GM12872 (cell line): ENCODE data around the gene DNAH10.

Experiments used
- TF ChIP-seq, protein P1 (sequence below): IDR thresholded peaks from 3 replicates; pipeline ENCODE4 v1.5.1; 2011; ENCODE audit warnings: low read depth, mild to moderate bottlenecking, low read length, moderate library complexity; ENCODE audit not compliant: insufficient read depth

The DNAH10 gene

DNA sequence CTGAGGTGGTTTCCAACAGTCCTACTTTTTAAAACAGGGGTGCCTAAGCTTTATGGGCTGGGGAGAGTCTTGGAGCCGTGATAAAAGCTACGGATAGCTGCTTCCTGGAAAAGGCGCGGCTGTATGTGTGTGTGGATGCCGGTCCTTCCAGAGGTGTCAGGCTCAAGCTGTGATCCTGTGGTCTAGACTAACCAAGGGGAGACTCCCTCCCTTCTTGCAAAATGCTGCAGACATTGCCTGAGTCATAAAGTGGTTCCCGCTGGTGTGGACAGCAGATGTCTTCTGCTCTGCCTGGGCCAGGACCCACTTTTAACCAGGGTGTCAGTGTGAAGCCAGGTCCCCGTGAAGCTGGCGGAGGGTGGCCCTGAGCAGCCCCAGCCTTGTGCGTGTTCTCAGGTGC lies 172.7 kb downstream of the DNAH10 start:
- TF ChIP-seq, protein P1, sequence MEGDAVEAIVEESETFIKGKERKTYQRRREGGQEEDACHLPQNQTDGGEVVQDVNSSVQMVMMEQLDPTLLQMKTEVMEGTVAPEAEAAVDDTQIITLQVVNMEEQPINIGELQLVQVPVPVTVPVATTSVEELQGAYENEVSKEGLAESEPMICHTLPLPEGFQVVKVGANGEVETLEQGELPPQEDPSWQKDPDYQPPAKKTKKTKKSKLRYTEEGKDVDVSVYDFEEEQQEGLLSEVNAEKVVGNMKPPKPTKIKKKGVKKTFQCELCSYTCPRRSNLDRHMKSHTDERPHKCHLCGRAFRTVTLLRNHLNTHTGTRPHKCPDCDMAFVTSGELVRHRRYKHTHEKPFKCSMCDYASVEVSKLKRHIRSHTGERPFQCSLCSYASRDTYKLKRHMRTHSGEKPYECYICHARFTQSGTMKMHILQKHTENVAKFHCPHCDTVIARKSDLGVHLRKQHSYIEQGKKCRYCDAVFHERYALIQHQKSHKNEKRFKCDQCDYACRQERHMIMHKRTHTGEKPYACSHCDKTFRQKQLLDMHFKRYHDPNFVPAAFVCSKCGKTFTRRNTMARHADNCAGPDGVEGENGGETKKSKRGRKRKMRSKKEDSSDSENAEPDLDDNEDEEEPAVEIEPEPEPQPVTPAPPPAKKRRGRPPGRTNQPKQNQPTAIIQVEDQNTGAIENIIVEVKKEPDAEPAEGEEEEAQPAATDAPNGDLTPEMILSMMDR = no peak

DNA sequence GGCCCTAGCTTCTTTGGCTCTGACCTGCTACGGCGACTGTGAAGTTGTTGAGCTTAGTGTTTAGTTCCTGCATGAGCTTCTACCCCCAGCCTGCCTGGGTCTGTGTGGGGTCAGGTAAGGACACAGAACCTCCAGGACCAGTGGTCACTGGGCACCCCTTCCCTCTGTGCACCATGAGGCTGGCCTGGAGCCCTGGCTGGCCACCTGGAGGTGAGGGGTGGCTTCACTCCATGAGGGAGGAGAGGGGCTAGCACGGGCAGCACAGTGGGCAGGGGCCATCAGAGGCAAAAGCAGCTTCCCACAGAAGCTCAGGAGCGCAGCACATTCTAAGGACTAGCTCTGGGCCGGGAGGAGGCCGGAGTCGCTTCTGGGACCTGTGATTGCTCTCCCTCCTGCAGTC lies 173.9 kb downstream of the DNAH10 start:
- TF ChIP-seq, protein P1 = no peak

DNA sequence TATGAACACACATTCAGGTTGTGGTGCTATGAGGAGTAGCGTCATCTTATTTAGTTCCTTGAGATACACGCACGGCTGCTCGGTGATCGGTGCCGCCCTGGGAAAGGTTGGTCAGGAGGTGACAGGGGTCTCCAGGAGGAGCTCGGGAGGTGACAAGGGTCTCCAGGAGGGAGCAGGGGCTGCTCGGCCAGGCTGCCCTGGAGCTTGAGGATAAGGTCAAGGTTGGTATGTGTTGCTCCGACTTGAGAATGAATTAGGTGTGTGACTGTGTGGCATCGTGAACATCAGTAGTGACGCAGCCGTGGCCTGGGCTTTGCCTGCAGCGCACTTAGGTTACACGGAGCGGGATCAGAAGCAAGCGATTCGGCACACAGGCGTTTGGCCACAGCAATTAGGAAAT lies 174.4 kb downstream of the DNAH10 start:
- TF ChIP-seq, protein P1 = no peak

DNA sequence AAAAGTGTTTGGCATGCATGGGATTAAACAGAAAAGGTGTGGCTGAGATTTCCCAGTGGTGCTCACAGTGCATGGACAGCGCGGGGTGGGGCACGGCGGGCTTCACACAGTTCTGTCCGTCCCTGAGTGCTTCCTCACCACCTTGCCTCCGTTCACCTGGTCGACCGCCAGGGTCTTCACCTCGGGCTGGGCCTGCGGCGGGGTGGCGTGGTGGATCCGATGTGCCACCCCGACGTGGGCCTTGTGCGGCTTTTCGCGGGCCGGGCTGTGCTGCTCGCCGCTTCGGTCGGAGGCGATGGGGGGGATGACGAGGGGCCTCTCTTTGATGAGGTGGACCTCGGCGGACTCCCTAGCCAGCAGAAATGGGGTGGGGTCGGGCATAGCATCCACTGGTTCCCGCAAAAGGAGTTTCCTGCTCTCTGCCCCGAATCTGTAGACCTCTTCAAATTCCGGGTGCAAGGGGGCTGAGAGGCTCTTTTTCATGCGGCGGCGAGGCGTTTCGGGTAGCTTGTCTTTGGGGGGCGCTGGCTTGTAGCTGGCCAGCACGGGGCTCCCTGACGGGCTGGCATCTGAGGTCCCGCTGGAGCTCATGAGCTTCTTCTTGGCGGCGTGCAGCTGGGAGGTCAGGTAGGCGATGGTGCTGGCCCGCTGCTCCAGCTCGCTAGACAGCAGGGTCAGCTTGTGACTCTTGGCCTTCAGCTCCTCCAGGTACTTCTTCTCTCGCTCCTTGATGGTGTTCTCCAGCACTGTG lies 175.0 kb downstream of the DNAH10 start:
- TF ChIP-seq, protein P1 = no peak

DNA sequence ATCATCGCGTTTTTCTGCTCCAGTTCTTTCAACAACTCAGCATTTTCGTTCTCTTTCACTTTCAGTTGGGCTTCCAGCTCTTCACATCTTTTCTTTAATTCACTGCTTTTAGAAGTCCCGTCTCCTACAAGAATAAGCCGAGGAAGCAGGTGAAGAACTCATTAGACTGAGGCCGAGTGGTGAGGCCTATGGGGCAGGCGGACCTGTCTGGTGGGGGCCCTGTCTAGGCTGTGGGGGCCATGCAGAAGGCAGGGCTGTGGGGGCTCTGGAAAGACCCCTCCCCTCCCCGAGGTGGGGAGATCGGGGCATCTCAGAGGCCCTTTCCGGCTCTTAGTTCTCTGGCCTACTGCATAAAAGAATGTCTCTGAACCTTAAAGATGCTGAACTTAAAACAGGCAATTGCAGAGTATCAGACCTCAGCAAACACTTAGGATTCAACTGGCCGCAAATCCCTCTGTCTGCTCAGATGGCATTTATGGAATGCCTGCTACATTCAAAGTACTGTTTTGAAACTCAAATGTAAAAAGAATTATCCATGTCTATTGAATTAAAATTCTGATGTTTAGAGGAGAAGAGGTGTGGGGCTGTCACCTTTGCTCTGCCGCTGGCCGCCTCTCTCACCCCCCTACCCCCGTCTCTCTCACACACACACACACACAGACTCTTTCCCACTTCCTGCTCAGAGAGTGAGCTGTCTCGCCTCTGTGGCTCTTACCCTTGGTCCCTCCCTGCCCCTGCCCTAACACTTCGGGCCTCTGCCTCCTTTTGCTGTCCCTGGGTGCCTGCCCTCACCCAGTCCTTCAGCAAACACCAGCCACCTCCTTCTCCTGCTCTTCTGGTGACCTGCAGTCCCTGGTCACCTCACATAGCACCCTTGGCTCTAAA lies 175.8 kb downstream of the DNAH10 start:
- TF ChIP-seq, protein P1 = no peak

DNA sequence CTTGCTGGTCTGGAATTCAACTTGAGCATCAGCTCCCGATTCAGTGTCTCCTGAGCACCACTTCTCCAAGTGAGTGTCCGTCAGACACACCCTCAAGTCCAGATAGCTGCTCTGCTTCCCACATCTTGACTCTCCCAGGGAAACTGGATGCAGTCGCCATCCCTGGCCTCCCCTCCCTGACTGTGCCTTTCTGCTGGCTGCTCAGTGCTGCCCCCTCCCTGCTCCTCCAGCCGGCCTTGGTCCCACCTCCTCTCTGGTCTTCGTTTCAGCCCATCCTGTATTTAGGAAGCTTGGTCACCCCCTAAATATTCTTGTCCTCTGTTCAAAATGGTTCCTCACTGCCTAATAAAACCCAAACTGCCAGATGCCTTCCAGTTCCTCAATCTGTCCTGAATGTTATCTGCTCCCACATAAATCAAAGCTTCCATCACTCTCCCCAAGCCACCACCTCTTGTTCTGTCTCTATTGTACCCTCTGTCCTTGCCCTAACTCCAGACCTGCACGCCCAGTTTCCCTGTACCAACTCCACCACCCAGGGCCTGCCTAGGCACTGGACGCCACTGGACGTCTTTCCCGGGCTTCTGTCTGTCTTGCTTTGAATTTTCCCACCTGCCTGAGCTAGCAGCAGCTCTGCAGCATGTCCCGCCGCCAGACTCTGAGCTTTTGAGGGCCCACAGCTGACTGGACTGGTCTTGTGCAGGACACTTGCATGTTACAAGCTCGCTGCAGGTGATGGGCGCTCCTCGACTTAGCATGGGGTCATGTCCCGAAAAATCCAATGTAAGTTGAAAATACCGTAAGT lies 176.8 kb downstream of the DNAH10 start:
- TF ChIP-seq, protein P1 = peak; percentile 54
